Sigmoid colon (tissue), 4 donors: ENCODE results near the gene POU6F2.

Experiments
- EP300 ChIP-seq, 4 donors: sonication (generic); formaldehyde crosslinking; IDR thresholded peaks; one replicate each; pipeline ENCODE4 v1.6.1; 2017; ENCODE audit warnings: antibody characterized with exemption in 4 of 4
- POLR2A ChIP-seq, 2 donors: fragments of 450-650 bp; IDR thresholded peaks; one replicate each; pipeline ENCODE4 v1.6.1; 2016; ENCODE audit warnings: antibody characterized with exemption in 2 of 2, mild to moderate bottlenecking in 2 of 2, moderate library complexity in 2 of 2
- POLR2AphosphoS5 ChIP-seq, 4 donors: sonication (generic); formaldehyde crosslinking; IDR thresholded peaks; one replicate each; pipeline ENCODE4 v1.6.1; 2017; ENCODE audit warnings: antibody characterized with exemption in 4 of 4
- TF ChIP-seq, protein P1 (sequence below), 4 experiments: fragments of 450-650 bp in 3 of 4; fragments of 200-600 bp in 1 of 4; IDR thresholded peaks; one replicate each; pipeline ENCODE4 v1.5.1; 2016 to 2019; ENCODE audit warnings: antibody characterized with exemption in 4 of 4, mild to moderate bottlenecking in 3 of 4, moderate library complexity in 2 of 4

DNA sequence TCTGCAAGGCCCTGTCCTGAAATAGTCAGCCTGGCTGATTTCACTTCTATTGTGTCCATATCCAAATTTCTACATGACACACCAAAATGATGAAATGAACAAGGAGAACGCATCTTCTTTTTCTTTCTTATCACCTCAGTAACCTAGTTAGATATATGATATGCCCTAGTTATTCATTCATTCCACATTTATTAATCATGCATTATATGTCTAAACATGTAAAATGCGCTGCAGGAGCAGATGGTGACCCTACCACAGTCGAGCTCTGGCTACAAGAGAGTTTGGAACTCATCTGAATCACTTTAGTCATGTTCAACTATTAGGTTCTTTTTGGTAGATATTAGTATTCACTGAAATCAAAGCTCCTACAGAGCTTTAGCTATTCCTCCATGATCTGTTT is 36.9 kb upstream of the POU6F2 start:
- no peak for TF ChIP-seq POLR2A (IDR thresholded peaks at IDR 0.05)
- TF ChIP-seq, protein P1, sequence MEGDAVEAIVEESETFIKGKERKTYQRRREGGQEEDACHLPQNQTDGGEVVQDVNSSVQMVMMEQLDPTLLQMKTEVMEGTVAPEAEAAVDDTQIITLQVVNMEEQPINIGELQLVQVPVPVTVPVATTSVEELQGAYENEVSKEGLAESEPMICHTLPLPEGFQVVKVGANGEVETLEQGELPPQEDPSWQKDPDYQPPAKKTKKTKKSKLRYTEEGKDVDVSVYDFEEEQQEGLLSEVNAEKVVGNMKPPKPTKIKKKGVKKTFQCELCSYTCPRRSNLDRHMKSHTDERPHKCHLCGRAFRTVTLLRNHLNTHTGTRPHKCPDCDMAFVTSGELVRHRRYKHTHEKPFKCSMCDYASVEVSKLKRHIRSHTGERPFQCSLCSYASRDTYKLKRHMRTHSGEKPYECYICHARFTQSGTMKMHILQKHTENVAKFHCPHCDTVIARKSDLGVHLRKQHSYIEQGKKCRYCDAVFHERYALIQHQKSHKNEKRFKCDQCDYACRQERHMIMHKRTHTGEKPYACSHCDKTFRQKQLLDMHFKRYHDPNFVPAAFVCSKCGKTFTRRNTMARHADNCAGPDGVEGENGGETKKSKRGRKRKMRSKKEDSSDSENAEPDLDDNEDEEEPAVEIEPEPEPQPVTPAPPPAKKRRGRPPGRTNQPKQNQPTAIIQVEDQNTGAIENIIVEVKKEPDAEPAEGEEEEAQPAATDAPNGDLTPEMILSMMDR (IDR thresholded peaks at IDR 0.05): no peak
- TF ChIP-seq POLR2AphosphoS5 (IDR thresholded peaks at IDR 0.05): no peak
- no peak for TF ChIP-seq EP300 (IDR thresholded peaks at IDR 0.05)
